ENCODE data around the gene NPIPB12.
"Not testable (repeated sequence)": the region's sequence is repeated elsewhere in the genome, so short reads cannot be mapped to it uniquely, and the experiment has no call there.

Gene NPIPB12

GRCh38 chr16:29506308-29506707, at the start of gene NPIPB12:
Gene NPIPB12 (minus strand): TSS chr16:29506408.
- not testable (repeated sequence) for DNase-seq (ENCODE audit: low read depth); H3K4me3 ChIP-seq (ENCODE audit: low read depth, low read length)

DNA sequence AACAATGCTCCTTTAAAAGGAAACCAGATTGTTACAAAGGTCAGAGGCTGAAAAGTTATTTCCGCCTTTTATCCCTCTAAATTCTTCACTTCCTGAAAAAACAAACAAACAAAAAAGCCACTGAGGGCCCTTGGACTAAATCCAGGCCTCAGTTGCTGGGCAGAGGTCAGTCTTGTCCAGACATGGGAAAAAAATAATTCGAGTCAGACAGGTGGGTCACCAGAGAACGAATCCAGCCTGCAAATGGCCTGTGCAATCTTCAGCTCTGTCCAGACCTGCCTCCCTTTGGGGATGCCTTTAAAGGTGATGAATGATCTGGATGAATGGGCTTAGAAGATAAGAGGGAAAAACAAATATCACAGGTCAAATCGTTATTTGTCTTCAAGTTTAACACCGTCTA, 15.3 kb upstream of the NPIPB12 start:
- DNase-seq (ENCODE audit: low read depth); H3K4me3 ChIP-seq (ENCODE audit: low read depth, low read length): not testable (repeated sequence)

DNA sequence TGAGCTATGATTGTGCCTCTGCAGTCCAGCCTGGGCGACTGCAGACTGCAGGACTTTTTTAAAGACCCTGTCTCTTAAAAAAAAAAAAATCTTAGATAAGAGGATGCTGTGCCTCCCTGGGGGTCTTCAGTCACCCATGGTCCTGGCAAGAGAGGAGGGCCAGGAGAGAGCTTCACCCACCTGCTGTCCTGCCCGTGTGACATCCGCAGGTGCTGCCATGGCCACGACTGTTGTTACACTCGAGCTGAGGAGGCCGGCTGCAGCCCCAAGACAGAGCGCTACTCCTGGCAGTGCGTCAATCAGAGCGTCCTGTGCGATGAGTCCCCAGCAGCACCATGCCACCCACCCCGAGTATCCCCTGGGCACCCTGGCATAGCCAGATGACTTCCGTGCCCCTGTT, 23.9 kb downstream of the NPIPB12 start:
- H3K4me3 ChIP-seq (ENCODE audit: low read depth, low read length); DNase-seq (ENCODE audit: low read depth): not testable (repeated sequence)

DNA sequence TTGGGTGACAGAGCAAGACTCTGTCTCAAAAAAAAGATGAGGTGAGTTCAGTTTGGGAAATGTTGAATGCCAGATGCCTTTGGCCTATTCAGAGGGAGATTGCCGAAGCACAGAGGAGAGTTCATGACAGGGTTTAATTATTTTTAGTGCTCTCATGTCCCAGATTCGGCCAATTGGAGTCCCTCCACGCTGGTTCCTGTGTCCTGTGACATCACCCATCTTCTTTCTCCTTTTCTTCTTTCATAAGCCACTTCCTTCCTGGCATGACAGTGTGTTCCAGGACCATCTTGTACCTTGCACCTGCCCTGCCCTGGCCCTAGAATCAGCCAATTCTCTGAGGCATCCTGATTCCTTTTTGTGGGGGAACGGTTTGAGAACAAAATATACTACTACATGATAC, 34.1 kb downstream of the NPIPB12 start:
- H3K4me3 ChIP-seq (ENCODE audit: low read depth, low read length); DNase-seq (ENCODE audit: low read depth): not testable (repeated sequence)

DNA sequence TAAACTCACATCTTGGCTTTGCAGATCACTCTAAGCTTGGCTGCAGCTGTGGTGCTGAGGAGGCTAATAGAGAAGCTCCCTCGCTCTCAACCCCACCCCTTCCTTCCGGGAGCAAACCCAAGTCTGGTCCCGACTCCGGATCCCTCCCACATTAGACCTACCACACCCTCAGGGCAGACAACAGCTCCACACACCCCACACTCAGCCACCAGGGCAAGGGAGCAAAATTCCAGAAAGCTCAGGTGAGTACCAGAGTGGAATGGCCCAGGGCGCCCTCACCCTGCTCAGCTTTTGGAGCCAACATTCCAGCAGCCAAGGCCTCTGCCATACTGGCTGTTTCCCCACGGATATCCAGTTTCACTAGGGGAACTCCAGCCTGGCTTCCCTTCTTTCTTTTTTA, 36.5 kb downstream of the NPIPB12 start:
- DNase-seq (ENCODE audit: low read depth); H3K4me3 ChIP-seq (ENCODE audit: low read depth, low read length): not testable (repeated sequence)

DNA sequence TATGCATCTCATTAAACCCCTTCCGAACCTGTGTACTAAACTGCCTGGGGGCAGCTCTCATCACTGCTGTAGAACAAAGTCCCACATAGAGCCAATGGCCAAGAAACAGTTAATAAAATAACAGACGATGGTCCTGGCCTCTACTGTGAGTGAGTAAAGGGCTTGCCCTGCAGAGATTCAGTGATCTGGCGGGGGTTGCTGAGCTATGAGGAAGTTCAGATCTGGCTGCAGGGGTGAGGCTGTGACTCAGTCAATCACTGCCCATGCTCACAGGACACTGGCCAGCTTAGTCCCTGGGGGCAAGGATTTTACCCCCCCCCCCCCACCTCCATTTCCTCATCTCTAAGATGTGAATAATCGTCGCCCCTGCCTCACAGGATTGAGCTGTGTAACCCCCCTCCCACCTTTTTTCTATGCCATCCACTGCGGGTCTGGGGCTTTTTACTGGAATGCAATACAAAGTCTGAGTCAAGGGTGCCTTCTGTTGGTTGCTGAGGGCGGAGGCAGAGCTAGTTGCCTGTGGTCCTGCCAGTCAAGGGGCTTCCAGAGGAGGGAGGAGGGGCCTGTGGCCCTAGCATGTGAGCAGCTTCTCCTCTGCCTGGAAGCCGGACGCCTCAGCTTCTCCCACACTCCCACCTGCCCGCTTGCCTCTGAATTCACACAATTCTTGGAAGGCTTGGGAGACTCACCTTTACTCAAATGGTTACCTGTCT, 38.4 kb downstream of the NPIPB12 start:
- not testable (repeated sequence) for H3K4me3 ChIP-seq (ENCODE audit: low read depth, low read length); DNase-seq (ENCODE audit: low read depth)

GRCh38 chr16:29466904-29467303, 39.3 kb downstream of the NPIPB12 start:
- not testable (repeated sequence) for DNase-seq (ENCODE audit: low read depth); H3K4me3 ChIP-seq (ENCODE audit: low read depth, low read length)

GRCh38 chr16:29465985-29466824, 40.0 kb downstream of the NPIPB12 start:
- H3K4me3 ChIP-seq (ENCODE audit: low read depth, low read length); DNase-seq (ENCODE audit: low read depth): not testable (repeated sequence)

DNA sequence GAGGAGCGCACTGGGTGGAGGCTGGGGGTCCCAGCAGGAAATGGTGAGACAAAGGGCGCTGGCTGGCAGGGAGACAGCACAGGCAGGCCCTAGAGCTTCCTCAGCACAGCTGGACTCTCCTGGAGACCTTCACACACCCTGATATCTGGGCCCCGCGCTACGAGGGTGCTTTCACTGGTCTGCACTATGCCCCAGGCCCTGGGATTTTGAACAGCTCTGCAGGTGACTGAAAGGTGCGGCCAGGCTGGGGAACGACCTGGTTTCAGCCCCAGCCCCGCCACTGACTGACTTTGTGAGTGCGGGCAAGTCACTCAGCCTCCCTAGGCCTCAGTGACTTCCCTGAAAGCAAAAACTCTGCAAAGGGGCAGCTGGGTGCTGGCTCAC, 45.6 kb downstream of the NPIPB12 start:
- DNase-seq (ENCODE audit: low read depth); H3K4me3 ChIP-seq (ENCODE audit: low read depth, low read length): not testable (repeated sequence)

GRCh38 chr16:29459706-29460646, 46.2 kb downstream of the NPIPB12 start, which contains the start of gene SULT1A4:
Gene SULT1A4 (plus strand): TSS chr16:29459913. CDS start chr16:29461386, 1,473 bp downstream.
- not testable (repeated sequence) for H3K4me3 ChIP-seq (ENCODE audit: low read depth, low read length); DNase-seq (ENCODE audit: low read depth)

- not testable (repeated sequence) for H3K4me3 ChIP-seq (ENCODE audit: low read depth, low read length); DNase-seq (ENCODE audit: low read depth)
Observed at GRCh38 chr16:29457660-29458059, 48.5 kb downstream of the NPIPB12 start.

DNA sequence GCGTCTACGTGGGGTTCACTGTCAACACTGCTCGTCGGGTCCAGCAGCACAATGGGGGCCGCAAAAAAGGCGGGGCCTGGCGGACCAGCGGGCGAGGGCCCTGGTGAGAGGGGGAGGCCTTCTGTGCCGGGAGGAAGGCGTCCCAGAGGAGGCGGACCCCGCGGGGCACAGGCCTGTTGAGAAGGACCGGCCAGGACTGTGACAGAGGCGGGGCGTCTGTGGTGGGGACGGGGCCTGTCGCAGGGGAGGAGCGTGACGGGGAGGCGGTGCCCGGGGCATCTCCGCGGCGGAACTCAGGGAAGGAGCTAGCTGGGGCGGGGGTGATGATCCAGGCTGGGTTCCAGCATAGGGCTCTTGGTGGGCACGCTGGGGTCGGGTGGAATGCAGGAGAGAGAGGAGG, 51.4 kb downstream of the NPIPB12 start:
- DNase-seq (ENCODE audit: low read depth); H3K4me3 ChIP-seq (ENCODE audit: low read depth, low read length): not testable (repeated sequence)

GRCh38 chr16:29454269-29454668, 51.9 kb downstream of the NPIPB12 start, which contains the start of the genes BOLA2 and SLX1B:
Gene BOLA2 (minus strand): TSS chr16:29454351. CDS start chr16:29454253, 98 bp downstream.
Gene SLX1B (plus strand): TSS chr16:29454533.
- DNase-seq (ENCODE audit: low read depth); H3K4me3 ChIP-seq (ENCODE audit: low read depth, low read length): not testable (repeated sequence)

- DNase-seq (ENCODE audit: low read depth); H3K4me3 ChIP-seq (ENCODE audit: low read depth, low read length): not testable (repeated sequence)
Observed at GRCh38 chr16:29453754-29454153, 52.5 kb downstream of the NPIPB12 start.

Data from choroid plexus epithelial cell (primary cell).